Eye (tissue), 1 donor: Measurements from ENCODE around the gene CRYGC.

Experiments
- DNase-seq: peaks from one replicate; pipeline ENCODE4 v3.0.0-alpha.2; 2015

CRYGC gene

DNA sequence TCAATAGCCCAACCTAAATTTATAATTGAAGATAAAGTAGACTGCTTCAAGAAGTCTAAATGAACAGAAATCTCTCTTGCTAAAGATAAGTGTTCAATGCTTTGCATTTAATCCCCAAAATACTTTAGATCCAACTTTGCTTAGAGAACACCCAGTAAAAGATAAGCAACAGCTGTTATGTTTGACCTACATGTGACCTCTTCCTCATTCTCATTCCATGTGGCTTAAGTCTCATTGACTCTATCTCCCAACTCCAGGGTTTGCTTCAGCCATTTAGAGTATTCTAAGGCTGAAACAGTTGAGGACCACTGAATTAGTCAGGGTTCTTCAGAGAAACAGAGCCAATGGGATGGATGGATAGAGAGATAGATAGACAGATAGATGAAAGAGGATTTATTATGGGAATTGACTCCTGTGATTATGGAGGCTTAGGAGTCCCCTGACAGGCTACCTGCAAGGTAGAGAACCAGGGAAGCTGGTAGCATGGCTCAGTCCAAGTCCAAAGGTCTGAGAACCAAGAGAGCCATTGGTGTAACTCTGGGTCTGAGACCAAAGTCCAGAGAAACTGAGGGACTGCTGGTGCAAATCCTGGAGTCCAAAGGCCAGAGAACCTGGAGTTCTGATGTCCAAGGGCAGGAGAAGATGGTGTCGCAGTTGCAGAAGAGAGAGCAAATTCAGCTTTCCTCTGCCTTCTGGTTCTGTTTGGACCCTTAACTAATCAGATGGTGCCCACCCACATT is 37.4 kb downstream of the CRYGC start:
- peak; percentile 45 for DNase-seq

DNA sequence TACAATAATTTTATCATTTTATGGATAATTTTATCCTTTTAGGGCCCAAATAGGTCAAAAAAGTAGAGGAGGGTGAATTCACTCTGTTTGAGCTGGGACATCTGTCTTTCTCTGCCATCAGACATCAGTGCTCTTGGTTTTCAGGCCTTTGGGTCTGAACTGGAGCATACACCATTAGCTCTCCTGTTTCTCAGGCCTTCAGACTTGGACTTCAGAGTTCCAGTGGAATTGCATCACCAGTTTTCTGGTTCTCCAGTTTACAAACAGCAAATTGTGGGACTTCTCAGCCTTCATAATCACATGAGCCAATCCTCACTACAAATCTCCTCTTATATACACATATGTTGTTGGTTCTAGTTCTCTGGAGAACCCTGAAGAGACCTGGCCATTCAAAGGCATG is 39.2 kb downstream of the CRYGC start:
- no peak for DNase-seq

DNA sequence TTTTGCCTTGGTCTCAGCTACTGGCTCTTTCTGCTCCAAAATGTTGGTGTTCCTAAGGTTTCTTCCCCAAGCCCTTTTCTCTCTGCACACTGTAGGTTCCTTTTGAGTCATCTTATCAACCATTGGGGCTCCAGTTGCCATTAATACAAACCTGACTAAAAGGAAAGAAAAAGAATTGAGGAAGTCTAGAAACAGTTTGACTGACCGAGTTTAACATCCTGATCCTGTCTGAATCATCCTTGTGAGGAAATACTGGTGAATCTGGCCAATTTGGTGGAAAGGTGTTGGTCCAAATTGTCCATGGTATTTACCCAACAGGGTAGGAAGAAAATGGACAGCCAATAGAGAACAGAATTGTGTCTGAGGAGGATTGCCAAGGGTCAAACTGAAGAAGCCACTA is 43.6 kb downstream of the CRYGC start:
- DNase-seq = no peak

DNA sequence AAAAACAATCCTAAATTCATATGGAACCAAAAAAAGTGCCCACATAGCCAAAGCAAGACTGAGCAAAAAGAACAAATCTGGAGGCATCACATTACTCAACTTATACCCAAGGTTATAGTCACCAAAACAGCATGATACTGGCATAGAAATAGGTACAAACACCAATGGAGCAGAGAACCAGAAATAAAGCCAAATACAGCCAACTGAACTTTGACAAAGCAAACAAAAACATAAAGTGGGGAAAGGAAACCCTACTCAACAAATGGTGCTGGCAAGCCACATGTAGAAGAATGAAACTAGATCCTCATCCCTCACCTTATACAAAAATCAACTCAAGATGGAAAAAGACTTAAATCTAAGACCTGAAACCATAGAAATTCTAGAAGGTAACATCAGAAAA is 45.8 kb downstream of the CRYGC start:
- DNase-seq = no peak
